Cortex of kidney (tissue), 1 donor: ENCODE results near the gene BTNL9.
"Not testable (repeated sequence)": the region's sequence is repeated elsewhere in the genome, so short reads cannot be mapped to it uniquely, and the experiment has no call there.

Source experiments
- DNase-seq: peaks from one replicate; lab custom pipeline; 2025; lab: John Stamatoyannopoulos, UW

Gene BTNL9

DNA sequence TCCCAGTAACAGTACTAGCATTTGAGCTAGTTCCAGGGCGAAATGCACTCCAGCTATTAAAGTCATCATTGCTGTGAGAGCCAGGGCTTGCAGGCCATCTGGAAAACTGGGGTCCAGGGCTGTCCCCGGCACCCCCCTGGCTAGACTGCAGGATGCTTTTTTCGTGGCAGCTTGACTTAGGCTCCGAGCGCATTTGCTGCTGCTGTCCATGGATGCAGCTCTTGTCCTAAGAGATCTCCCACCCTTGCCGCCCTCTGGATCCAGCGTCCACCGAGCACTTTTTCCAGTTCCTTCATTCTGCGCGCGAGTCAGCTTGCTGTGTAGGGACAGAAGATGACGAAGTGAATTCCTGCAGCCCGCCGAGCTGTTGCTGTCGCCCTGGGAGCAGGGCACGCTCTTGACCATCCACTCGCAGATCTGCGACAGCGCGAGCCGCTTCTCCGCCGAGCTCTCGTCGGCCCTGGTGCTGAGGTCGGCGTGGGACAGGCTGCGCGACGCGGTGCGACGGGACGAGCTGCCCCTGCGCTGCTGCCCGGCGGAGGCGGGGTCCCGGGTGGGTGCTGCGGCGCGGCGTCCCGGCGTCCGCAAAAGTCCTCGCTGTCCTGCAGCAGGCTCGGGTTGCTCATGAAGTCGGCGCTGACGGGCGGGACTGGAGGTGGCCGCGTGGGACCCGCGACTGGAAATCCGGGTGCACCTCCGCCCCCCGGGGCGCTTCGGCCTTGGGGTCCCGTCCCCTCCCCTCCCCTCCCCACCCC, 60.2 kb downstream of the BTNL9 start:
- no peak for DNase-seq

DNA sequence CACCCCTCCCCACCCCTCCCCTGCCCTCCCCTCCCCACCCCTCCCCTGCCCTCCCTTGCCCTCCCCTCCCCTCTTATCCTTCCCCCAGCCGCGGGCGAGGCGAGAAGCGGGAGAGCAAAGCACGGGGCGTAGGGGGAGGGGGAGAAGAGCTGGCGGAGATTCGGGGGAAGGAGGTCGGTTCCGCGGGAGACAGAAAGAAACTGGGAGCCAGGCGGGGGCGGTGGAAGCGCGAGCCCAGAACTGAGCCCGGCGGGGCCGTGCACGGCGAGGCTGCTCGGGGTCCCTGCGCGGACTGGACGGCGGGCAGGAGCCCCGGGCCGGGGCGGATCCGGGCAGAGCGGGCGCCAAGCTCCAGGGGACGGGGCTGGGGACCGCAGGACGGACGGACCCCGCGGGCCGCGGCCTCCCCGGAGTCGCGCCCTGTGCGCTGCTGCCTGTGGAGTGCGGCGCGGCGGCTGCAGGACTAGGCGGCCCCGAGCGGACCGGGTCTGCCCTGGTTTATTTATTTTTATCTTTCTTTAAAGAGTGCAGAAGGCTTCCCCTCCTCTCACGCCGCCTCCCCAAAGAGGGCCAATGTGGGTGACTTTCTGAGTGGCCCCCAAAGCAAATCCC, 61.1 kb downstream of the BTNL9 start:
- DNase-seq = not testable (repeated sequence)

DNA sequence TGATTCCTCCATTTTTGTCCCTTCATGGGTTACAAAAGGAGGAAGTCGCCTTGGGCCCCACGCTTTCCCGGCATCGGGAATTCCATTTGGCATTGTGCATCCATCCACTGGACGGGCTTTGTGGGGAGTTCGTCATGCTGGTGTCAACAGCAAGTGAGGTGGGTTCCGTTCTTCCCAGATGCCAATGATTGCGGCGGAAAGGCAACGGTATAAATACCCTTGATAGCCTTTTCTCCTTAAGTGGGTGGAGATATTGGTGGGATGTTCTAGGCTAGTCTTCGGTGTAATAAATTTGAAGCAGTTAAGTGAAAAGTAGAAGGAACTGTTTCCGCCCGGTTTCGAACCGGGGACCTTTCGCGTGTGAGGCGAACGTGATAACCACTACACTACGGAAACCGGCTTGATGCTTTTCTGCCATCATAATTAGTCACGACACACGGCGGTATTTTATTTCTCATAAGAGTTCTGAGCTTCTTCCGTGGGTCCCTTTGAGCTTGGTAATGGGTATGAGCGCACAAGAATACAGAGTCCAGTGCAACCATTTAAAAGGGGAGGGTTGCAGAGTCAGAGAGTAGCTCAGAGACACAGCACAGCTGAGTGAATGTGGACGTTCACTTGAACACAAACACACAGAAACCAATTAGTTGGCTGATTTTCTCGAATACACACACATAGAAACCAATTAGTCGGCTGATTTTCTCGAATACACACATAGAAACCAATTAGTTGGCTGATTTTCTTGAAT, 62.0 kb downstream of the BTNL9 start:
- not testable (repeated sequence) for DNase-seq

DNA sequence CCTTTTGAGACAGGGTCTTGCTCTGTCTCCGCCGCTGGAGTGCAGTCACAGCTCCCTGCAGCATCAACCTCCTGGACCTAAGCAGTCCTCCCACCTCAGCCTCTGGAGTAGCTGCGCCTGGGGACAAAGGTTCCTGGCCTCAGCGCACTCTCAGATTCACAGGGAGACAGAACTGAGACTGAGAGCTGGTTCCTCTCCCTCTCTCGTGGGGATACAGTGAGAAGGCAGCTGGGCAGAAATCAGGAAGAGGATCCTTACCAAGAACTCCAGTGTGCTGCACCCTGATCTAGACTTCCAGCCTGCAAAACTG, 64.1 kb downstream of the BTNL9 start:
- DNase-seq = not testable (repeated sequence)

DNA sequence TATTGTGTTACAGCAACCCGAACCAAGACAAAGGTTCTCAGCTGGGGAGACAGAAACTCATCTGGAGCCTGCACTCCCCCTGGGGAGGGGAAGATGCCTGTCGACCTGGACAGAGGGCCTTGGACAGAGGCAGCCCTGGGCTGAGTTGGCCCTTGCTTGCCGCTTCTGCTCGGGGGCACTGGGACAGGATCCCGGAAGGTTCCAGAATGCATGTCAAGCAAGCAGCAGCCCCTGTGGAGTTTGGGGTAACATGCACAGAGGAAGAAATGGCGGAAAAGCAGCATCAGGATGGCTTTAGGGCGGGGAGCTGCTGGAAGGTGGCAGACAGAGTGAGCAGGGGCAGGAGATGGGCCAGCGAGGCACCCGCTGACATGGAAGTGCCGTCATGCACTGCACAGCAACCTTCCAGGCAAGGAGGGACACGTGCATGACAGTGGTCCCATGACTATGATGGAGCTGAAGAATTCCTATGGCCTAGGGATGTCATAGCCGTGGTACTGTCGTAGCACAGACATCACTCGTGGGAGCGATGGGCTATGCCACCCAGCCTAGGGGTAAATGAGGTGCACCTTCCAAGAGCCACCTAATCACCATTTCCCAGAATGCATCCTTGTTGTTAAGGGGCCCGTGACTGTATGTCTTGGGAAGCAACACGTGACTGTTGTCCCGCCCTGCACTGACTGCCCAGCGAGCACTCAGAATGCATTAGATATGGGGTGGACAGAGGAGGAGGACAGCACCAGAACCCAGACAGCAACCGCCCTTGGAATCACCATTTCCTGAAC, 64.7 kb downstream of the BTNL9 start:
- not testable (repeated sequence) for DNase-seq

DNA sequence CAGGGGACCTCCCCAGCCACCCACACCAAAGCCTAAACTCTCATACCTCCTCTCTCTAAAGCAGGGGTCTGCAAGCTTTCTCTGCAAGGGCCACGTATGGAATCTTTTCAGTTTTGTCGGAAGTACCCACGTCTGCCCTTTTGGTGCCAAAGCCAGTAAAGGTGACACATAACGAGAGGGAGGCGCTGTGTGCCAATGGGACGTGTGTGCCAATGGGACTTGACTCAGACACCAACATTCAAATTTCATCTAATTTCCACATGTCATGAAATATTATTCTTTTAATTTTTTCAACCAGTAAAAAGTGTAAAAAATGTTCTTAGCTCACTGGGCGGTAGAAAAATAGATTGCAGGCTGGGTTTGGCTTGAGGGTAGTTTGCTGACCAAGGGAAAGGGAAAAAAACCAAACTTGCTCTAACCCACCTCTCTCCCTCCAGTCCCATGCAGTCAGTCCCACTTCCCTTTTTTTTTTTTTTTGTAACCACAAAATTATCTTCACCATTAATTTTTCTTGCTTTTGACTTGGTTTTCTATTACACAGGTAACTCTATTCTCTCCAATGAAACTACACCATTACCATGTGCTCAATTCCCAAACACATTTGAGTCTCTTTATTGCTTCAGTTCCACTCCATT, 65.4 kb downstream of the BTNL9 start:
- DNase-seq = no peak

DNA sequence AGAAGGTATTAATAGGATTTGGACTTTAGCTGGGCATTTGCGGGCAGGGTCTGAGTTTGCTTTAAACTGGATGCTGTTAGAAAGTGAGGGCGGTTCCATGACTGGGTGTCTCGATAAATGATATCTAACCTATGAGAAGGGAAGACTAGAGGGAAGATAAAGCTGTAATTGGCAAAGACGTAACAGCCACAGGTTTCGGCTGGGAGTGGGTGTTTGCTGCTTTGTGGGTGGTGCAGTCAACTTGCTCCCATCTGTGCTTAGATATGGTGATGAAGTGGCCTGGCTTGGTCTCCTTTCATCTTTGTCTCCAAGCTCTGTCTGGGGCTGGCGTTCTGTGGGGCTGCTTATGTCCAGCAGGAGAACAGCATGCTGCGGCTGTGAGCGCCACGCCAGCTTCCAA, 67.6 kb downstream of the BTNL9 start:
- no peak for DNase-seq

DNA sequence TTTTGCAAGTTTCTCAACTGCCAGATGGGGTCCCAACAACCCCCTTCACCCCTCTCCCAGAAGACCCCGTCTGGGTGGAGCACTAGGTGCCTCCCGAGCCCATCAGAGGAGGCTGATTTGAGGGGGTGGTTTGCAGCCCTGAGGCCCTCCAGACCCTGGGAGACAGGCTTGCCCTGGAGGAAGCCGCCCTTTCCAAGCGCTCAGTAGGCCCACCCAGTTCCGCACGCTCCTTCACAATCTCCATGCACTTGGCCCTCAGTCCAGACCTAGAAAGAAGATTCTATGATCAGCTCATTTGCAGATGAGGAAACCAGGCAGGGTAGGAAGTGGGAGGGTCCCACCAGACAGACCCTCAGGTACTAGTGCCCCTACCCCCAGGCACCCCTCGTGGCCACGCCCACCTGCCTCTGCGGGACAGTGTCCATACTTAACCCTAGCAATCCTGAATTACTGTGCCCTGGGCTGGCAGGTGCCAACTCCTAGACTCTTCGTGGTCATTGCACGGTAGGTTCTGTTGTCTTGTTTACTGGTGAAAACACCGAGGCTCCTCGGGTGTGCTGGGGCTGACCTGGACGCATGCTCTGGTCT, 68.6 kb downstream of the BTNL9 start:
- DNase-seq = no peak

DNA sequence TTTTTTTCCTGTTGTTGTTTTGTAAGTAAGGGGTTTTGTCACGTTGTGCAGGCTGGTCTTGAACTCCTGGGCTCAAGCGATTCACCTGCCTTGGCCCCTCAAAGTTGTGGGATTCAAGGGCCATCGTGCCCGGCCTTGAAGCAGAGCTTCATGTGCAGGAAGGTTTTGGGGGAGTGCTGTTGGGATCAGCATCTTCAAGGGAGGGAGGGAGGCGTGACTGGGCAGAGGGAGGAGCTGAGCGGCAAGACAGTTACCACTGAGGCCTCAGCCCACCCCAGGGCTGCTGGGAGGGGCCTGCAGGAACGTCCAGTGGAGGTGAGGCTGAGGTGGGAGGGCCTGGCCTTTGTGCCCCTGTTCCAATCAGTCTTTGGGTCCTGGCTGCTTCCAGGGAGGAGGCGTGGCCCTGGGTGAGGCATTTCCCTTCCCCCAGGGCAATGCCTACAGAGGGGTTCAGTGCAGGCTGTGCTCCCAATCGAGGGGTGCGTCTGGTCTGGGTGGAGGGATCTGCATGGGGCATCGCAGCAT, 69.5 kb downstream of the BTNL9 start:
- DNase-seq = no peak

DNA sequence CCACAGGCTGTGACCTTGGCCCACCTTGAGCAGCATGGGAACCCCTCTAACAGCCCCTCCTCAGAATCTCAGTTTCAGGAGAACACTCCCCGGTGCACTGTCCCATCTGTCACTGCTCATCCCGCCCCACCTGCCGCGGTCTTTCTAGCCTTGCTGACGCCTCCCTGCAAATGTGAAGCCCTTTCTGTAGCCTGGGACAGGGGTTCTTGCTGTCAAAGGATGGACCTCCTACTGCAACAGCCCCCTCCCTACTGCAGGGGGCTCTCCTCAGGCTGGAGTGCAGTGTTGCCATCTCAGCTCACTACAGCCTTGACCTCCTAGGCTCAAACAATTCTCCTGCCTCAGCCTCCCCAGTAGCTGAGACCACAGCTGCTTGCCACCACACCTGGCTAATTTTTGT, 70.9 kb downstream of the BTNL9 start:
- DNase-seq = no peak
